ENCODE results near the gene ZBTB33. TPM values are rescaled to one million over a fixed set of nuclear protein-coding genes. Genes with fewer than 3 reads are reported as not detected.

Gene ZBTB33
- total and polyA plus RNA-seq, 2 of the 13 experiments (the other 11 are each of a cell fraction or from before 2014, with no cell fraction given) = 6.5 to 20.2 TPM

- TF ChIP-seq HINFP (CRISPR knock-in tag; IDR thresholded peaks at IDR 0.05; ENCODE audit: low read depth) (no peak), ATF3 (CRISPR knock-in tag; IDR thresholded peaks at IDR 0.05) (no peak), MIXL1 (CRISPR knock-in tag; IDR thresholded peaks at IDR 0.05) (0 out of 2 replicates have a peak, but pooled peaks have one; percentile 51), GABPB1 (CRISPR knock-in tag; IDR thresholded peaks at IDR 0.05) (peak; percentile 86), SKIL (CRISPR knock-in tag; IDR thresholded peaks at IDR 0.05; ENCODE audit: borderline replicate concordance) (no peak), ZBTB25 (CRISPR knock-in tag; IDR thresholded peaks at IDR 0.05) (no peak), ZBTB3 (CRISPR knock-in tag; IDR thresholded peaks at IDR 0.05; ENCODE audit: borderline replicate concordance, low read depth) (no peak), HMG20B (CRISPR knock-in tag; conservative IDR thresholded peaks at IDR 0.05) (peak; percentile 84; the same call in 1 of the 2 replicates), ISX (CRISPR knock-in tag; conservative IDR thresholded peaks at IDR 0.05) (no peak), ZNF234 (CRISPR knock-in tag; conservative IDR thresholded peaks at IDR 0.05) (no peak), ONECUT2 (CRISPR knock-in tag; IDR thresholded peaks at IDR 0.05) (no peak), MBNL3 (CRISPR knock-in tag; conservative IDR thresholded peaks at IDR 0.05) (no peak), NR3C1 (CRISPR knock-in tag; IDR thresholded peaks at IDR 0.05) (no peak), KLF13 (CRISPR knock-in tag; IDR thresholded peaks at IDR 0.05) (no peak), FOXP4 (CRISPR knock-in tag; IDR thresholded peaks at IDR 0.05) (peak; percentile 97), ZNF264 (CRISPR knock-in tag; IDR thresholded peaks at IDR 0.05) (no peak), ZNF891 (CRISPR knock-in tag; IDR thresholded peaks at IDR 0.05) (0 out of 2 replicates have a peak, but pooled peaks have one; percentile 27), FOSL1 (CRISPR knock-in tag; IDR thresholded peaks at IDR 0.05; ENCODE audit: borderline replicate concordance) (no peak), ZNF761 (CRISPR knock-in tag; conservative IDR thresholded peaks at IDR 0.05) (no peak), FIP1L1 (IDR thresholded peaks at IDR 0.05; ENCODE audit: borderline replicate concordance, insufficient read depth, low read depth, low read length) (no peak), GMEB1 (CRISPR knock-in tag; IDR thresholded peaks at IDR 0.05; ENCODE audit: borderline replicate concordance) (peak; percentile 26; the same call in 1 of the 2 replicates)
These were observed 5.7 kb upstream of the ZBTB33 start (continued) for GRCh38 chrX:120244735-120245498.

Measured in HepG2 (cell line).